Caco-2 (cell line): ENCODE measurements around the gene TMEM88. TPM values are rescaled to one million over a fixed set of nuclear protein-coding genes. Genes with fewer than 3 reads are reported as not detected.
A peak's percentile ranks its signal among the peaks of the same experiment; 100 is the strongest.

Source experiments
- BruUV-seq: library from RNA; stranded (reverse); fragments of 400-500 nt; replicated peaks from 2 replicates; lab custom pipeline; 2021; lab: Mats Ljungman, UMichigan
- CTCF ChIA-PET: fragments of 300-600 bp; sonication (Branson Sonifier 250); formaldehyde crosslinking; loops from one replicate; lab custom pipeline; 2022; ENCODE audit warnings: antibody characterized with exemption; lab: Charles Lee
- POLR2A ChIA-PET: fragments of 300-600 bp; sonication (Branson Sonifier 250); formaldehyde crosslinking; loops from one replicate; lab custom pipeline; 2022; ENCODE audit warnings: antibody characterized with exemption; lab: Charles Lee
- DNase-seq, 2 experiments: peaks; one replicate each; pipeline versions ENCODE4 v3.0.0 to v3.0.0-alpha.2; 2020 to 2022
- H3K27me3 ChIP-seq: replicated peaks from 2 replicates; pipeline ENCODE4 v1.6.0; 2011; ENCODE audit warnings: low read length; ENCODE audit not compliant: control insufficient read depth, insufficient read depth
- H3K36me3 ChIP-seq: 2 replicates; pipeline ENCODE4 v1.5.1; 2011; ENCODE audit warnings: low read length; ENCODE audit not compliant: control insufficient read depth, insufficient read depth
- H3K4me1 ChIP-seq: fragments of 250-450 bp; sonication (Bioruptor Pico); 2 replicates; pipeline ENCODE4 v1.5.1; 2020; ENCODE audit warnings: mild to moderate bottlenecking
- H3K4me3 ChIP-seq: 2 replicates; pipeline ENCODE4 v1.5.1; 2011; ENCODE audit warnings: low read depth, mild to moderate bottlenecking, control low read depth, low read length
- H3K9me3 ChIP-seq: fragments of 250-450 bp; sonication (Bioruptor Pico); 2 replicates; pipeline ENCODE4 v1.5.1; 2020; ENCODE audit warnings: mild to moderate bottlenecking, moderate library complexity
- H3K27ac Mint-ChIP-seq: one replicate; pipeline ENCODE4 v1.8.0; 2022; ENCODE audit warnings: mixed read lengths; ENCODE audit not compliant: unreplicated experiment
- H3K27me3 Mint-ChIP-seq: one replicate; pipeline ENCODE4 v1.8.0; 2022; ENCODE audit warnings: mixed read lengths; ENCODE audit not compliant: insufficient read depth, unreplicated experiment
- H3K36me3 Mint-ChIP-seq: one replicate; pipeline ENCODE4 v1.8.0; 2022; ENCODE audit warnings: mild to moderate bottlenecking, mixed read lengths; ENCODE audit not compliant: insufficient read depth, unreplicated experiment
- H3K4me1 Mint-ChIP-seq: one replicate; pipeline ENCODE4 v1.8.0; 2022; ENCODE audit warnings: low read depth, mixed read lengths; ENCODE audit not compliant: unreplicated experiment
- H3K4me3 Mint-ChIP-seq: one replicate; pipeline ENCODE4 v1.8.0; 2022; ENCODE audit warnings: mild to moderate bottlenecking, moderate library complexity, mixed read lengths; ENCODE audit not compliant: unreplicated experiment
- H3K9me3 Mint-ChIP-seq: one replicate; pipeline ENCODE4 v1.8.0; 2022; ENCODE audit warnings: mixed read lengths; ENCODE audit not compliant: unreplicated experiment
- intact Hi-C: fragments of 100-400 bp; cut with micrococcal nuclease; formaldehyde crosslinking; loops from one replicate; pipeline ENCODE4 v1.10.0; 2022; ENCODE audit not compliant: unreplicated experiment
- total RNA-seq: library from RNA; stranded (reverse); gene quantifications from 2 replicates; pipeline ENCODE4 v1.2.3, GENCODE V29; 2022
- TF ChIP-seq, protein P1 (sequence below), 2 experiments: fragments of 200-600 bp in 1 of 2; IDR thresholded peaks; 1 replicate in 1 of 2; 2 replicates in 1 of 2; pipeline versions ENCODE4 v1.5.1 to v1.8.0; 2011 to 2022; ENCODE audit warnings: antibody characterized with exemption in 1 of 2, control low read depth in 1 of 2, inconsistent platforms in 1 of 2, low read depth in 1 of 2, low read length in 1 of 2, mild to moderate bottlenecking in 1 of 2, moderate library complexity in 1 of 2; ENCODE audit not compliant: insufficient read depth in 1 of 2, severe bottlenecking in 1 of 2, unreplicated experiment in 1 of 2

Gene TMEM88
- total RNA-seq, 1 experiment from 2014 or later: 2.5 TPM

DNA sequence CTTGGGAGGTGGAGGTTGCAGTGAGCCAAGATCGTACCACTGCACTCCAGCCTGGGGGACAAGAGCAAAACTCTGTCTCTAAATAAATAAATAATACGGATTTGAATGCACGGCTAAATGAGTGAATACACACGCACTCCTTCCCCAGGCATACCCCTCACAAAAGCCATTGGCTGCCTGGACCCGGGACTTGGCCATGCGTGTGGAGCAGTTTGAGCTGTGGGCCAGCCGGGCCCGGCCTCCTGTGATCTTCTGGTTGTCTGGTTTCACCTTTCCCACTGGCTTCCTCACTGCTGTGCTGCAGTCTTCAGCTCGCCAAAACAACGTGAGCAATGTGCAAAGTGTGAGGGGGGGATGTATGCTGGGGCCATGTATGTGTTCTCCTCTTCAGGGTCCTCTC lies 22.4 kb upstream of the TMEM88 start:
- H3K27ac Mint-ChIP-seq: no peak overlapping the region
- CTCF ChIA-PET: interaction anchor here (0.6 to 0.9 kb wide), 2 partner anchors 25 to 89 kb away, joined by 3 to 8 read pairs; partner anchors contain the start of gene NAA38
- TF ChIP-seq, protein P1, sequence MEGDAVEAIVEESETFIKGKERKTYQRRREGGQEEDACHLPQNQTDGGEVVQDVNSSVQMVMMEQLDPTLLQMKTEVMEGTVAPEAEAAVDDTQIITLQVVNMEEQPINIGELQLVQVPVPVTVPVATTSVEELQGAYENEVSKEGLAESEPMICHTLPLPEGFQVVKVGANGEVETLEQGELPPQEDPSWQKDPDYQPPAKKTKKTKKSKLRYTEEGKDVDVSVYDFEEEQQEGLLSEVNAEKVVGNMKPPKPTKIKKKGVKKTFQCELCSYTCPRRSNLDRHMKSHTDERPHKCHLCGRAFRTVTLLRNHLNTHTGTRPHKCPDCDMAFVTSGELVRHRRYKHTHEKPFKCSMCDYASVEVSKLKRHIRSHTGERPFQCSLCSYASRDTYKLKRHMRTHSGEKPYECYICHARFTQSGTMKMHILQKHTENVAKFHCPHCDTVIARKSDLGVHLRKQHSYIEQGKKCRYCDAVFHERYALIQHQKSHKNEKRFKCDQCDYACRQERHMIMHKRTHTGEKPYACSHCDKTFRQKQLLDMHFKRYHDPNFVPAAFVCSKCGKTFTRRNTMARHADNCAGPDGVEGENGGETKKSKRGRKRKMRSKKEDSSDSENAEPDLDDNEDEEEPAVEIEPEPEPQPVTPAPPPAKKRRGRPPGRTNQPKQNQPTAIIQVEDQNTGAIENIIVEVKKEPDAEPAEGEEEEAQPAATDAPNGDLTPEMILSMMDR (IDR thresholded peaks at IDR 0.05; ENCODE audit: insufficient read depth in 1 of 2, low read depth in 1 of 2, low read length in 1 of 2, severe bottlenecking in 1 of 2, unreplicated experiment in 1 of 2): no peak

GRCh38 chr17:7833011-7833794 lies 21.7 kb upstream of the TMEM88 start:
- TF ChIP-seq, protein P1 (IDR thresholded peaks at IDR 0.05; ENCODE audit: insufficient read depth in 1 of 2, low read depth in 1 of 2, low read length in 1 of 2, severe bottlenecking in 1 of 2, unreplicated experiment in 1 of 2): no peak
- H3K4me3 Mint-ChIP-seq: peak overlapping the region; percentile 98
- CTCF ChIA-PET: interaction anchor here (0.6 to 1.4 kb wide), 5 partner anchors 24 to 100 kb away, joined by 3 to 8 read pairs (median 5); partner anchors contain the start of gene NAA38
- peak overlapping the region; percentile 24 for H3K4me3 ChIP-seq
- no peaks in the 10 kb centered on the region for H3K27me3 ChIP-seq
- DNase-seq: no peak
- no peaks in the 10 kb centered on the region for H3K9me3 Mint-ChIP-seq
- peaks cover 31% of the 10 kb centered on the region for H3K36me3 Mint-ChIP-seq
- no peaks in the 10 kb centered on the region for H3K27me3 Mint-ChIP-seq
- 0 out of 2 replicates have a peak, but pooled peaks cover 5% of the 10 kb centered on the region for H3K4me1 ChIP-seq
- H3K9me3 ChIP-seq: no peaks in the 10 kb centered on the region
- POLR2A ChIA-PET: interaction anchor here (0.5 to 1.0 kb wide), 3 partner anchors 24 to 182 kb away, joined by 3 to 4 read pairs (median 3); partner anchors contain the start of gene NAA38
- BruUV-seq: no TSS peak
- intact Hi-C loops: loop anchor here (1.0 kb wide), 1 partner anchor 8 kb away; no protein-coding TSS in a partner anchor
- no peaks in the 10 kb centered on the region for H3K36me3 ChIP-seq
- peak overlapping the region; percentile 99 for H3K27ac Mint-ChIP-seq
- peaks cover 5% of the 10 kb centered on the region for H3K4me1 Mint-ChIP-seq

More for the DNA sequence above, 22.4 kb upstream of the TMEM88 start:
- Mint-ChIP-seq H3K9me3 (no peaks in the 10 kb centered on the region), H3K4me3 (no peak overlapping the region), H3K4me1 (peaks cover 5% of the 10 kb centered on the region), H3K36me3 (peaks cover 31% of the 10 kb centered on the region), H3K27me3 (no peaks in the 10 kb centered on the region)
- DNase-seq: no peak
- no TSS peak for BruUV-seq
- Histone ChIP-seq H3K4me3 (no peak overlapping the region), H3K27me3 (no peaks in the 10 kb centered on the region), H3K4me1 (0 out of 2 replicates have a peak, but pooled peaks cover 5% of the 10 kb centered on the region), H3K36me3 (no peaks in the 10 kb centered on the region), H3K9me3 (no peaks in the 10 kb centered on the region)
- intact Hi-C loops: no loop called here
- POLR2A ChIA-PET: no interaction called here

GRCh38 chr17:7833795-7834541 lies 20.9 kb upstream of the TMEM88 start, which contains the start of gene KDM6B:
TSS of gene KDM6B (plus strand) at chr17:7834217. CDS start at chr17:7845555, 11,338 bp downstream.
- H3K36me3 Mint-ChIP-seq: peaks cover 39% of the 10 kb centered on the region
- no TSS peak for BruUV-seq
- H3K9me3 ChIP-seq: no peaks in the 10 kb centered on the region
- H3K36me3 ChIP-seq: no peaks in the 10 kb centered on the region
- H3K27ac Mint-ChIP-seq: peak within 1 kb of the TSS; percentile 99
- H3K4me3 ChIP-seq: peak within 1 kb of the TSS; percentile 61
- TF ChIP-seq, protein P1 (IDR thresholded peaks at IDR 0.05; ENCODE audit: insufficient read depth in 1 of 2, low read depth in 1 of 2, low read length in 1 of 2, severe bottlenecking in 1 of 2, unreplicated experiment in 1 of 2): no peak
- no peaks in the 10 kb centered on the region for H3K9me3 Mint-ChIP-seq
- CTCF ChIA-PET: interaction anchor here (0.6 to 1.4 kb wide), 4 partner anchors 23 to 100 kb away, joined by 3 to 8 read pairs (median 5); partner anchors contain the start of gene NAA38
- no peaks in the 10 kb centered on the region for H3K27me3 Mint-ChIP-seq
- DNase-seq: peak; percentile 83
- POLR2A ChIA-PET: interaction anchor here (0.5 to 1.8 kb wide), 4 partner anchors 11 to 182 kb away, joined by 3 to 8 read pairs (median 4); partner anchors contain the start of gene NAA38
- H3K4me1 Mint-ChIP-seq: peaks cover 12% of the 10 kb centered on the region
- intact Hi-C loops: loop anchor here (1.0 kb wide), 1 partner anchor 7 kb away; no protein-coding TSS in a partner anchor
- H3K4me3 Mint-ChIP-seq: peak within 1 kb of the TSS; percentile 98
- peaks cover 11% of the 10 kb centered on the region for H3K4me1 ChIP-seq
- no peaks in the 10 kb centered on the region for H3K27me3 ChIP-seq
